K562 (cell line): ENCODE data around the gene PGAP3. TPM values are rescaled to one million over a fixed set of nuclear protein-coding genes. Genes with fewer than 3 reads are reported as not detected.

ENCODE experiments used
- CUX1 ChIP-seq: fragments of 200-800 bp; sonication (Bioruptor generic); IDR thresholded peaks from 2 replicates; pipeline ENCODE4 v1.6.1; 2016; ENCODE audit warnings: missing genetic modification characterization, missing compliant biosample characterization
- KLF16 ChIP-seq: IDR thresholded peaks from 2 replicates; pipeline ENCODE4 v1.6.1; 2016; ENCODE audit warnings: antibody characterized with exemption
- MTA3 ChIP-seq: fragments of 450-650 bp; formaldehyde crosslinking; IDR thresholded peaks from 2 replicates; pipeline ENCODE4 v1.6.1; 2017; ENCODE audit warnings: mild to moderate bottlenecking, borderline replicate concordance
- MYC ChIP-seq, 2 experiments: fragments of 250-450 bp in 1 of 2; sonication (Bioruptor Pico) in 1 of 2; IDR thresholded peaks; 2 replicates each; pipeline versions ENCODE4 v1.5.1 to v1.6.1; 2012 to 2021; ENCODE audit warnings: low read depth in 2 of 2, borderline replicate concordance in 1 of 2, improper control_type of control experiment in 1 of 2, low read length in 1 of 2, mild to moderate bottlenecking in 1 of 2, moderate library complexity in 1 of 2
- NFE2L1 ChIP-seq: fragments of 450-650 bp; IDR thresholded peaks from 2 replicates; pipeline ENCODE4 v1.6.1; 2016; ENCODE audit warnings: missing genetic modification characterization, low read depth, mild to moderate bottlenecking, missing compliant biosample characterization, moderate library complexity, borderline replicate concordance
- NR2F6 ChIP-seq: fragments of 450-650 bp; formaldehyde crosslinking; IDR thresholded peaks from 2 replicates; pipeline ENCODE4 v1.4.0; 2020; ENCODE audit warnings: mild to moderate bottlenecking
- RAD21 ChIP-seq, 2 experiments: fragments of 250-450 bp in 1 of 2; fragments of 450-650 bp in 1 of 2; sonication (Bioruptor Pico) in 1 of 2; formaldehyde crosslinking in 1 of 2; IDR thresholded peaks in 1 of 2; conservative IDR thresholded peaks in 1 of 2; 2 replicates each; pipeline versions ENCODE4 v1.4.0 to v1.8.0; 2020 to 2022; ENCODE audit warnings: mild to moderate bottlenecking in 2 of 2, moderate library complexity in 1 of 2
- RB1 ChIP-seq: fragments of 450-650 bp; IDR thresholded peaks from 2 replicates; pipeline ENCODE4 v1.6.1; 2017; ENCODE audit warnings: low read depth, mild to moderate bottlenecking
- RBM14 ChIP-seq: fragments of 200-400 bp; formaldehyde crosslinking; IDR thresholded peaks from 2 replicates; pipeline ENCODE4 v1.6.1; 2018; ENCODE audit warnings: low read depth, mild to moderate bottlenecking, low read length, moderate library complexity, borderline replicate concordance; ENCODE audit not compliant: insufficient read depth
- SPI1 ChIP-seq: IDR thresholded peaks from 2 replicates; pipeline ENCODE4 v1.6.1; 2011; ENCODE audit warnings: low read depth, low read length, control low read depth, borderline replicate concordance
- polyA plus RNA-seq, 8 experiments: library from polyadenylated mRNA; depleted of rRNA in 4 of 8; stranded (reverse) in 5 of 8; unstranded in 3 of 8; fragments of >200 nt; fragmentation: Nextera tagmentation in 2 of 8; fragmentation: Illumina TruSeq in 1 of 8; extraction: Ambion mirVana in 2 of 8; extraction: Trizol in 1 of 8; gene quantifications; 2 replicates each; pipeline versions ENCODE4 v1.2.1 to v1.2.3, GENCODE V29; 2011 to 2014; ENCODE audit warnings: inconsistent platforms in 1 of 8, missing spikeins in 1 of 8
- total RNA-seq, 7 experiments: library from RNA; depleted of rRNA in 6 of 7; stranded (reverse); fragments of >200 nt in 6 of 7; fragmentation: Illumina TruSeq in 2 of 7; extraction: Trizol in 2 of 7; gene quantifications; 2 replicates each; pipeline versions ENCODE4 v1.2.1 to v1.2.3, GENCODE V29; 2011 to 2021; ENCODE audit warnings: low replicate concordance in 1 of 7
- TF ChIP-seq, protein P1 (sequence below): fragments of 450-650 bp; formaldehyde crosslinking; IDR thresholded peaks from 2 replicates; pipeline ENCODE4 v1.4.0; 2020; ENCODE audit warnings: mild to moderate bottlenecking, moderate library complexity
- TF ChIP-seq, protein P2 (sequence below), 3 experiments: fragments of 200-800 bp in 1 of 3; fragments of 250-450 bp in 1 of 3; fragments of 450-650 bp in 1 of 3; sonication (Bioruptor Pico) in 1 of 3; sonication (Bioruptor generic) in 1 of 3; formaldehyde crosslinking in 1 of 3; IDR thresholded peaks; 2 replicates each; pipeline versions ENCODE4 v1.6.1 to v1.8.0; 2016 to 2022; ENCODE audit warnings: mild to moderate bottlenecking in 2 of 3, missing genetic modification characterization in 2 of 3, missing compliant biosample characterization in 1 of 3, moderate library complexity in 1 of 3

Gene PGAP3
- total and polyA plus RNA-seq, 9 of the 15 experiments (the other 6 are each of a cell fraction or from before 2014, with no cell fraction given), result 0.38 to 9.4 (median 4.5) TPM

- TF ChIP-seq, protein P1, sequence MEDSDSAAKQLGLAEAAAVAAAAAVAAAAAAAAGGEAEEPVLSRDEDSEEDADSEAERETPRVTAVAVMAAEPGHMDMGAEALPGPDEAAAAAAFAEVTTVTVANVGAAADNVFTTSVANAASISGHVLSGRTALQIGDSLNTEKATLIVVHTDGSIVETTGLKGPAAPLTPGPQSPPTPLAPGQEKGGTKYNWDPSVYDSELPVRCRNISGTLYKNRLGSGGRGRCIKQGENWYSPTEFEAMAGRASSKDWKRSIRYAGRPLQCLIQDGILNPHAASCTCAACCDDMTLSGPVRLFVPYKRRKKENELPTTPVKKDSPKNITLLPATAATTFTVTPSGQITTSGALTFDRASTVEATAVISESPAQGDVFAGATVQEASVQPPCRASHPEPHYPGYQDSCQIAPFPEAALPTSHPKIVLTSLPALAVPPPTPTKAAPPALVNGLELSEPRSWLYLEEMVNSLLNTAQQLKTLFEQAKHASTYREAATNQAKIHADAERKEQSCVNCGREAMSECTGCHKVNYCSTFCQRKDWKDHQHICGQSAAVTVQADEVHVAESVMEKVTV (CRISPR knock-in tag), result 0 out of 2 replicates have a peak, but pooled peaks have one; percentile 6
- TF ChIP-seq KLF16 (no peak), CUX1 (CRISPR knock-in tag) (no peak), MYC (IDR thresholded peaks at IDR 0.05; ENCODE audit: low read depth, low read length) (peak; percentile 92), MYC (CRISPR knock-in tag; IDR thresholded peaks at IDR 0.05; ENCODE audit: borderline replicate concordance, low read depth) (no peak), SPI1 (no peak), NFE2L1 (tag) (no peak), RBM14 (no peak), MTA3 (peak; percentile 82; the same call in 1 of the 2 replicates), RB1 (peak; percentile 91), NR2F6 (no peak), RAD21 (CRISPR knock-in tag; conservative IDR thresholded peaks at IDR 0.05 in 1 of 2, IDR thresholded peaks at IDR 0.05 in 1 of 2) (peak; percentile 53 to 66)
- TF ChIP-seq, protein P2, sequence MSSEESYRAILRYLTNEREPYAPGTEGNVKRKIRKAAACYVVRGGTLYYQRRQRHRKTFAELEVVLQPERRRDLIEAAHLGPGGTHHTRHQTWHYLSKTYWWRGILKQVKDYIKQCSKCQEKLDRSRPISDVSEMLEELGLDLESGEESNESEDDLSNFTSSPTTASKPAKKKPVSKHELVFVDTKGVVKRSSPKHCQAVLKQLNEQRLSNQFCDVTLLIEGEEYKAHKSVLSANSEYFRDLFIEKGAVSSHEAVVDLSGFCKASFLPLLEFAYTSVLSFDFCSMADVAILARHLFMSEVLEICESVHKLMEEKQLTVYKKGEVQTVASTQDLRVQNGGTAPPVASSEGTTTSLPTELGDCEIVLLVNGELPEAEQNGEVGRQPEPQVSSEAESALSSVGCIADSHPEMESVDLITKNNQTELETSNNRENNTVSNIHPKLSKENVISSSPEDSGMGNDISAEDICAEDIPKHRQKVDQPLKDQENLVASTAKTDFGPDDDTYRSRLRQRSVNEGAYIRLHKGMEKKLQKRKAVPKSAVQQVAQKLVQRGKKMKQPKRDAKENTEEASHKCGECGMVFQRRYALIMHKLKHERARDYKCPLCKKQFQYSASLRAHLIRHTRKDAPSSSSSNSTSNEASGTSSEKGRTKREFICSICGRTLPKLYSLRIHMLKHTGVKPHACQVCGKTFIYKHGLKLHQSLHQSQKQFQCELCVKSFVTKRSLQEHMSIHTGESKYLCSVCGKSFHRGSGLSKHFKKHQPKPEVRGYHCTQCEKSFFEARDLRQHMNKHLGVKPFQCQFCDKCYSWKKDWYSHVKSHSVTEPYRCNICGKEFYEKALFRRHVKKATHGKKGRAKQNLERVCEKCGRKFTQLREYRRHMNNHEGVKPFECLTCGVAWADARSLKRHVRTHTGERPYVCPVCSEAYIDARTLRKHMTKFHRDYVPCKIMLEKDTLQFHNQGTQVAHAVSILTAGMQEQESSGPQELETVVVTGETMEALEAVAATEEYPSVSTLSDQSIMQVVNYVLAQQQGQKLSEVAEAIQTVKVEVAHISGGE (CRISPR knock-in tag; IDR thresholded peaks at IDR 0.05), result peak in 2 of 3 experiments; percentile 18 to 43; a peak in 1 of 6 replicates
These were observed 19.6 kb downstream of the PGAP3 start, which contains the start of gene PNMT (continued) for GRCh38 chr17:39667945-39668924.
